ENCODE data around the gene PHF5A.
"Not testable (repeated sequence)": the region's sequence is repeated elsewhere in the genome, so short reads cannot be mapped to it uniquely, and the experiment has no call there.

PHF5A gene

GRCh38 chr22:41448189-41448808, 20.2 kb downstream of the PHF5A start:
- DNase-seq (ENCODE audit: insufficient read length, low spot score) (peak; percentile 79), FAIRE-seq (peak; percentile 99)
- TF ChIP-seq TAF1 (IDR thresholded peaks at IDR 0.05; ENCODE audit: low read depth, low read length), result peak; percentile 82
- 0 out of 2 replicates have a peak, but pooled peaks have one; percentile 30 for TF ChIP-seq POU2F2 (IDR thresholded peaks at IDR 0.05; ENCODE audit: low read depth, low read length)
- no peak for TF ChIP-seq SPI1 (IDR thresholded peaks at IDR 0.05; ENCODE audit: low read depth, low read length)

GRCh38 chr22:41447435-41448188, 20.9 kb downstream of the PHF5A start:
- FAIRE-seq (peak; percentile 70), DNase-seq (ENCODE audit: insufficient read length, low spot score) (no peak)
- TF ChIP-seq POU2F2 (IDR thresholded peaks at IDR 0.05; ENCODE audit: low read depth, low read length) (no peak), POLR2A (IDR thresholded peaks at IDR 0.05; ENCODE audit: low read depth, low read length) (no peak; the same call in none of the 2 replicates), SPI1 (IDR thresholded peaks at IDR 0.05; ENCODE audit: low read depth, low read length) (no peak), TAF1 (IDR thresholded peaks at IDR 0.05; ENCODE audit: low read depth, low read length) (no peak), PAX5 (IDR thresholded peaks at IDR 0.05; ENCODE audit: insufficient read depth, low read length, severe bottlenecking) (no peak), POLR2AphosphoS5 (IDR thresholded peaks at IDR 0.05; ENCODE audit: low read depth, low read length) (no peak)

DNA sequence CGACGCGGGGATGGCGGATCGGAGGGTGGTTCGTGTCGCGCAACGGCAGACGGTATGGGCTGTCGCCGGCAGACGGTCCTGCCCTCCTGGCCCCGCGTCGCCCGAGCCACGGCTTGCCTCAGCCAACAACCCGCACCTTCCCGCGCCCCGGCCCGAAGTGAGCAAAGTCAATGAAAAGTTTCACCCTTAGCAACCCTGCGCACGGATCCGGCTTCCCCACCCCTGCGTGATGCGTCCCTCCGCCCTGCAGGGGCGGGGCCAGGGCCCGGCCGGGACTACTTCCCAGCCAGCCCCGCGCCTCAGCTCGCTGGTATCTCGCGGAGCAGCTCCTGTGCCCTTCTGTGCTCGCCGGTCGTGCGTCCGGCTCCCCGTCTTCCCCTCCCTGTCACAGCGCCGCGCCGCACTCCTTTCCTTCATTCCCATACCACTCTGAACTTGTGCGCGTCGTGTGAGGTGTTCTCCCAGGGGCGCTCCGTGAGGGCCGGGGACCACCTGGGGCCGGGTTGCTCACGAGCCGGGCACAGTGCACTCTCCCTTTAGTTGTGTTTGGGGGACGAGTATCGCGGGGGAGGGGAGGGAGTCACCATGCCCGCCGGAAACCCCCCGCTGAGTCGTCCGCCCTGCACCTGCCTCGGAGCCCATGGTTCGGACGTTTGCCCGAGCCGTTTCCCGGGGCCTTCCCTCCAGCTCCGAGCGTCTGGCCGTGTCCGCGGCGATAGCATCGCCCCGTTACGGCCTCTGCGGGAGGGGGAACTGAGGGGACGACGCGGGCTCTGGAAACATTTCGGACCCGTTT, 21.7 kb downstream of the PHF5A start, which contains the start of gene TOB2:
TOB2 (minus strand) TSS at position 163 of the 796 bp plus-strand sequence. CDS start 9,456 bp downstream, outside the sequence.
- FAIRE-seq, result peak; percentile 95
- TF ChIP-seq PAX5 (IDR thresholded peaks at IDR 0.05; ENCODE audit: insufficient read depth, low read length, severe bottlenecking) (peak; percentile 49), POLR2AphosphoS5 (IDR thresholded peaks at IDR 0.05; ENCODE audit: low read depth, low read length) (peak; percentile 99), TAF1 (IDR thresholded peaks at IDR 0.05; ENCODE audit: low read depth, low read length) (peak; percentile 99), SPI1 (IDR thresholded peaks at IDR 0.05; ENCODE audit: low read depth, low read length) (0 out of 2 replicates have a peak, but pooled peaks have one; percentile 9), POU2F2 (IDR thresholded peaks at IDR 0.05; ENCODE audit: low read depth, low read length) (peak; percentile 91), POLR2A (IDR thresholded peaks at IDR 0.05; ENCODE audit: low read depth, low read length) (peak; percentile 99)

GRCh38 chr22:41446057-41446501, 22.4 kb downstream of the PHF5A start:
- TF ChIP-seq POLR2AphosphoS5 (IDR thresholded peaks at IDR 0.05; ENCODE audit: low read depth, low read length), result no peak
- no peak for TF ChIP-seq POLR2A (IDR thresholded peaks at IDR 0.05; ENCODE audit: low read depth, low read length)
- no peak for TF ChIP-seq TAF1 (IDR thresholded peaks at IDR 0.05; ENCODE audit: low read depth, low read length)
- TF ChIP-seq POU2F2 (IDR thresholded peaks at IDR 0.05; ENCODE audit: low read depth, low read length), result no peak
- no peak for TF ChIP-seq PAX5 (IDR thresholded peaks at IDR 0.05; ENCODE audit: insufficient read depth, low read length, severe bottlenecking)
- TF ChIP-seq SPI1 (IDR thresholded peaks at IDR 0.05; ENCODE audit: low read depth, low read length), result no peak
- DNase-seq (ENCODE audit: insufficient read length, low spot score) (no peak), FAIRE-seq (no peak)

More for the DNA sequence above, 21.7 kb downstream of the PHF5A start, which contains the start of gene TOB2:
- peak; percentile 62 for DNase-seq (ENCODE audit: insufficient read length, low spot score)

- DNase-seq (ENCODE audit: insufficient read length, low spot score), result no peak
- TF ChIP-seq POU2F2 (IDR thresholded peaks at IDR 0.05; ENCODE audit: low read depth, low read length) (no peak), POLR2AphosphoS5 (IDR thresholded peaks at IDR 0.05; ENCODE audit: low read depth, low read length) (no peak), POLR2A (IDR thresholded peaks at IDR 0.05; ENCODE audit: low read depth, low read length) (no peak), SPI1 (IDR thresholded peaks at IDR 0.05; ENCODE audit: low read depth, low read length) (no peak), TAF1 (IDR thresholded peaks at IDR 0.05; ENCODE audit: low read depth, low read length) (no peak)
- peak; percentile 23 for FAIRE-seq
Observed at GRCh38 chr22:41445129-41446056, 23.1 kb downstream of the PHF5A start.

DNA sequence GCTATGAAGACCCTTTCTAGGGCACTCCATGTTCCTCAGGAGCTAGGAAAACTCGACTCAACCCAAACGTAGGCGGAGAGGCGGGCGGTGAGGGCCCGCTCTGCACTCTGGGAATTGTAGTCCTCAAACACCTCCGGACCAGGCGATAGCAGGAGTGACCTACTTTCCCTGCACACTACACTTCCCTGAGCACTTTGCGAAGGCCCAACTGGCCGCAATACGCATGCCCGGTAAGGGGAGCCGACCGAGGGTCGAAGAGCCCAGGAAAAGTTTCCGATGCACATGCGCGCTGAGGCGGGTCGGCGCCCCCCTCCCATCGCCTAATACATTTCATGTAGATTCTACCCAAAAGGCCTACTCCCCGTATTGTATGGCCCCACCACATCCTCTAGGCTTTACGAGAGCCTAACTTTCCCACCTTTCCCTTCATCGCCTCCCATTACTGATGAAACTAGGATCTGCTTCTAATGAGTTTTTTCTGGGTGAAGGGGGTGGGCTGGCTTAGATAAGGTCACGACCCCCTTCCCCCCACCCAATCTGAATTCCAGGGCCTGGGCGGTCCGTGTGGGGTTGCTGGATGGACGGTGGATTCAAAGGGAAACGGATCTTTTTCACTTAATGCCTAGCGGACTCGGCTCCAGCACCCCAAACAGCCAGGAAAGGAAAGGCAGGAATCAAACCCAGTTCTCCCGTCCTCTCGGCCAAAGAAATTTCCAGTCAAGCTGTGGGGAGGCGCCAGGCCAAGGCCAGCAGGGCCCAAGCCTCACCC, 23.9 kb downstream of the PHF5A start:
- FAIRE-seq, result peak; percentile 98
- peak; percentile 66 for DNase-seq (ENCODE audit: insufficient read length, low spot score)
- TF ChIP-seq TAF1 (IDR thresholded peaks at IDR 0.05; ENCODE audit: low read depth, low read length) (peak; percentile 2; the same call in 1 of the 2 replicates), POLR2A (IDR thresholded peaks at IDR 0.05; ENCODE audit: low read depth, low read length) (no peak), POU2F2 (IDR thresholded peaks at IDR 0.05; ENCODE audit: low read depth, low read length) (no peak), POLR2AphosphoS5 (IDR thresholded peaks at IDR 0.05; ENCODE audit: low read depth, low read length) (no peak), PAX5 (IDR thresholded peaks at IDR 0.05; ENCODE audit: insufficient read depth, low read length, severe bottlenecking) (no peak), SPI1 (IDR thresholded peaks at IDR 0.05; ENCODE audit: low read depth, low read length) (no peak)

DNA sequence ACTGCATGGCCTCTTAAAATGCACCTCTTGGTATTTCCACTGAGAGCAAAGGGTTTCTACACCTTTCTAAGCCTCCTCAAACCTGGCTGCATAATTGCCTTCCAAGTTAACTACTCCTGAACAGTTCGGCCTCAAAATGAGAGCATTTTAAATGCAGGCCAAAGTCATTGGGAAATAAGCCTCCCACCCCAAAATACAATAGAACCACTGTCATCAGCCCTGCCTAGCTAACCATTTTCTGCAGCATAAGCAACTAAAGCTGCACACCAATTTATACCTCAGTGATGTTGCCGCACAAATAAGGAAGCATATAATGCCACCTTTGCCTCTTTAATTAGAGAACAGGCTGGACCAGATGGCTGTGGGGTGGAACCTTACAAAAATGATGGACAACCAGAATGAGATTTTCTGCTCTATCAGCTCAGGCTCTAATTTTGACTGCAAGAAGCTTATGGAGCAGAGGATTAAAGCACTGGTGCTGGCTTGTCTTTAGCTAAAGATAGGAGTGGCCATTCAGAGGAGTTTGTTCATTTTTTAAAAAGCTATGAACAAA, 26.2 kb downstream of the PHF5A start:
- FAIRE-seq (no peak), DNase-seq (ENCODE audit: insufficient read length, low spot score) (no peak)
- no peak for TF ChIP-seq POLR2A (IDR thresholded peaks at IDR 0.05; ENCODE audit: low read depth, low read length)
- no peak for TF ChIP-seq PAX5 (IDR thresholded peaks at IDR 0.05; ENCODE audit: insufficient read depth, low read length, severe bottlenecking)
- TF ChIP-seq POLR2AphosphoS5 (IDR thresholded peaks at IDR 0.05; ENCODE audit: low read depth, low read length), result no peak
- TF ChIP-seq TAF1 (IDR thresholded peaks at IDR 0.05; ENCODE audit: low read depth, low read length), result no peak
- no peak for TF ChIP-seq SPI1 (IDR thresholded peaks at IDR 0.05; ENCODE audit: low read depth, low read length)
- TF ChIP-seq POU2F2 (IDR thresholded peaks at IDR 0.05; ENCODE audit: low read depth, low read length), result no peak

- not testable (repeated sequence) for DNase-seq (ENCODE audit: insufficient read length, low spot score)
Observed at GRCh38 chr22:41440511-41440910, 28.0 kb downstream of the PHF5A start.

More at GRCh38 chr22:41440511-41440910, 28.0 kb downstream of the PHF5A start:
- not testable (repeated sequence) for FAIRE-seq

Measured in GM12891 (cell line).